Motor neuron (in vitro differentiated cells): ENCODE data around the gene STAG1. TPM values are rescaled to one million over a fixed set of nuclear protein-coding genes. Genes with fewer than 3 reads are reported as not detected.
"Not testable (repeated sequence)": the region's sequence is repeated elsewhere in the genome, so short reads cannot be mapped to it uniquely, and the experiment has no call there.

Source experiments
- ATAC-seq, 8 experiments: fragments of 200-7000 bp; cut with Tn5 transposase; replicated peaks in 6 of 8; 2 replicates each; pipeline ENCODE4 v1.8.0; 2021; ENCODE audit warnings: mild to moderate bottlenecking in 8 of 8, moderate library complexity in 8 of 8
- H3K27ac ChIP-seq, 2 donors: fragments of 250-450 bp; sonication (Bioruptor Pico); 2 replicates each; pipeline ENCODE4 v1.9.0; 2021; ENCODE audit warnings: antibody characterized with exemption in 2 of 2, mild to moderate bottlenecking in 2 of 2, moderate library complexity in 1 of 2
- H3K4me1 ChIP-seq, 2 donors: fragments of 250-450 bp; sonication (Bioruptor Pico); replicated peaks in 1 of 2; 2 replicates each; pipeline ENCODE4 v1.6.1; 2021; ENCODE audit warnings: antibody characterized with exemption in 2 of 2, mild to moderate bottlenecking in 2 of 2, moderate library complexity in 1 of 2
- H3K4me3 ChIP-seq, 5 donors: fragments of 250-450 bp; sonication (Bioruptor Pico); 2 replicates each; pipeline ENCODE4 v1.9.0; 2021; ENCODE audit warnings: antibody characterized with exemption in 5 of 5, mild to moderate bottlenecking in 5 of 5, moderate library complexity in 4 of 5
- WGBS, 10 experiments: fragments of 450-650 bp; shearing (Covaris generic); methylation state at CpG; one replicate each; pipeline ENCODE4 v1.0.0; 2022; 5-methylcytosine and 5-hydroxymethylcytosine counted together
- in situ Hi-C, 9 experiments: fragments of 400-800 bp; cut with MboI; loops; one replicate each; pipeline ENCODE4 v1.15.0; 2021; ENCODE audit warnings: low sequenced_read_pairs in 9 of 9, low pct_unique_long_range_greater_than_20kb in 2 of 9; ENCODE audit not compliant: unreplicated experiment in 9 of 9
- total RNA-seq, 8 experiments: library from RNA; unstranded; fragments of 300-600 nt; gene quantifications; 2 replicates each; pipeline versions ENCODE4 v1.2.3 to v1.2.4, GENCODE V29; 2022

The STAG1 gene
- total RNA-seq, 8 experiments from 2014 or later: 19.1 to 36.9 (median 29.4) TPM

- Histone ChIP-seq H3K27ac (no peak overlapping the region), H3K4me1 (peaks cover 11 to 13% of the 10 kb centered on the region in 2 donors), H3K4me3 (no peak overlapping the region)
- no peak for ATAC-seq
- in situ Hi-C loops: no loop called here
These were observed 98.5 kb downstream of the STAG1 start for GRCh38 chr3:136653628-136654027.

DNA sequence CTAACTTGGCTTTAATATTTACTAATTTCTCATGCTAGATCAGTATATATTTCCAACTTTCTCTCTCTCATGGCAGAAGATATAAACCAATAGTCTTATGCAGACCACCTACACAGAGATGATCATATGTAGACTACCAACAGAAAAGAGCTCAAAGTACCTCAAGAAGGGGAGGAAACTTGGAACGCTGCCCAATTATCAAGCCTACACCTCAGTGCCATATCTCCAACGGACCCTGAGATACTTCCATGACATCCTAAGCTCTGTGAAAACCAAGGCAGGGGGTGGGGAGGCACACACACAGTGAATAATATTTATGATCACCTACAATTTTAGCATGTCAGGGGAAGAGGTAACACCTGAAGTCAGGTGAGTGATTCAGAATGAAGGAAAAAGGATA lies 100.6 kb downstream of the STAG1 start:
- no peak for ATAC-seq
- H3K4me3 ChIP-seq: no peak overlapping the region
- no peak overlapping the region for H3K27ac ChIP-seq
- H3K4me1 ChIP-seq: peaks cover 0 to 3% of the 10 kb centered on the region in 2 donors
- in situ Hi-C loops: no loop called here
- 71 to 100% (median 94%) methylated on average over 1 to 2 of the region's 2 CpGs; no CpG with 5 or more reads in 3 of the 10 experiments for WGBS, 10 experiments

DNA sequence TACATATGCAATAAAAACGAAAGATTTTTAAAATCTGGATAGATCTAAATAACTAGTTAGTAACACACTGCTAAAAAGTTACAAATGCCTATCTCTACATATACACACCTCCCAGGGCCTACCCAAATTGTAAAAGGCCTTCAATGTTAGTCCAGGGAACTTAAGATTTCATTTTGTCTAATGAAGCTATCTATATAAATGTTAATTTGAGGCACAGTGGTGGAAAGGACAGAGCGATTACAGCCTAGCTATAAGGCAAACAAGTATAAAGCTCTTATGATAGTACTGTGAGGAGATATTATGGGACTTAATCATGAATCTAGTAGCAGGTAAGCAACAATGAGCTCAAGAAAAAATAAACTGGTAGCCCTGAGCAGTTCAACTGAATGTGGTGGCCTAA lies 101.7 kb downstream of the STAG1 start:
- WGBS, 10 experiments: 50 to 100% (median 90%) methylated on average over 1 to 2 of the region's 2 CpGs; no CpG with 5 or more reads in 1 of the 10 experiments
- Histone ChIP-seq H3K27ac (no peak overlapping the region), H3K4me1 (no peaks in the 10 kb centered on the region), H3K4me3 (no peak overlapping the region)
- in situ Hi-C loops: no loop called here
- ATAC-seq: no peak

DNA sequence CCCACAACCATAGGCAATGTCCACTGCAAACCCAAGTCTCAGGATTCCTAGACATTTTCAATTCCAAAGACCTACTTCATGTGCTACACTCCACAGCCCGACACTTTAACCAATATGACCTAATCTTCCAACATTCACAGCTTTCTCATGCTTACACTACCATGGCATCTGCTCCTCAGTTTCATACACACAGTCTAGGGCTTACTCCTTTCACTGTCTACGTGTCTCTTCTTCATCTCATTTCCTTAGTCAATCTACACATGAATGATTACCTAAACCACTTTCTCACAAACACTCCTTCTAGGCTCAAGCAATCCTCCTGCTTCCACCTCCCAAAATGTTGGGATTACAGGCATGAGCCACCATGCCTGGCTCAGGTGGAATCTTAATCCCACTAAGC lies 106.3 kb downstream of the STAG1 start:
- Histone ChIP-seq H3K4me3 (no peak overlapping the region), H3K27ac (no peak overlapping the region), H3K4me1 (peaks cover 0 to 11% of the 10 kb centered on the region in 2 donors)
- in situ Hi-C loops: no loop called here
- WGBS, 10 experiments: 73 to 100% (median 92%) methylated on average over 1 to 2 of the region's 2 CpGs; no CpG with 5 or more reads in 2 of the 10 experiments
- ATAC-seq: no peak

GRCh38 chr3:136644212-136644611 lies 108.0 kb downstream of the STAG1 start:
- Histone ChIP-seq H3K27ac (no peak overlapping the region), H3K4me3 (no peak overlapping the region), H3K4me1 (peaks cover 0 to 11% of the 10 kb centered on the region in 2 donors)
- in situ Hi-C loops: no loop called here
- ATAC-seq: peak in 2 of 8 experiments; percentile 53 to 76
- WGBS, 10 experiments: 50 to 100% (median 83%) methylated on average over 1 of the region's 1 CpG; no CpG with 5 or more reads in 1 of the 10 experiments

- H3K27ac ChIP-seq, ATAC-seq, in situ Hi-C loops, H3K4me3 ChIP-seq: not testable (repeated sequence)
- 93 to 100% (median 100%) methylated on average over 1 to 2 of the region's 2 CpGs; no CpG with 5 or more reads in 6 of the 10 experiments for WGBS, 10 experiments
- peaks cover 0 to 11% of the 10 kb centered on the region in 2 donors for H3K4me1 ChIP-seq
These were observed 108.8 kb downstream of the STAG1 start for GRCh38 chr3:136643380-136643779.

DNA sequence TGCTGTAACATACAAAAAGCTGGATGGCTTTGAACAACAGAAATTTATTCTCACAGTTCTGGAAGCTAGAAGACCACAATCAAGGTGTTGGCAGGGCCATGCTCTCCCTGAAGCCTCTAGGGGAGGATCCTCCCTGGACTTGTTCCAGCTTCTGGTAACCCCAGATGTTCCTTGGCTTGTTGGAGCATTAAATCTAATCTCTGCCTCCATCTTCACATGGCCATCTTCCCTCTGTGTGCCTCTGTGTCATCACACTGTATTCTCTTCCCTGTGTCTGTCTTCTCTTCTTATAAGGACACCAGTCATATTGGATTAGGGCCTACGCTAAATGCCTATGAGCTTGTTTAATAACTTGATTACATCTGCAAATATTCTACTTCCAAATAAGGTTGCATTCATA lies 109.5 kb downstream of the STAG1 start:
- WGBS, 10 experiments: 86 to 100% (median 100%) methylated on average over 1 of the region's 1 CpG; no CpG with 5 or more reads in 2 of the 10 experiments
- Histone ChIP-seq H3K4me3 (no peak overlapping the region), H3K4me1 (peaks cover 0 to 11% of the 10 kb centered on the region in 2 donors), H3K27ac (no peak overlapping the region)
- in situ Hi-C loops: no loop called here
- ATAC-seq: peak in 1 of 8 experiments; percentile 44

- in situ Hi-C loops: no loop called here
- H3K4me1 ChIP-seq: peaks cover 0 to 3% of the 10 kb centered on the region in 2 donors
- H3K4me3 ChIP-seq: no peak overlapping the region
- no peak for ATAC-seq
- 86 to 100% (median 100%) methylated on average over 1 of the region's 1 CpG; no CpG with 5 or more reads in 5 of the 10 experiments for WGBS, 10 experiments
- H3K27ac ChIP-seq: no peak overlapping the region
These were observed 113.1 kb downstream of the STAG1 start for GRCh38 chr3:136639069-136639468.

GRCh38 chr3:136637176-136637575 lies 115.0 kb downstream of the STAG1 start:
- no peak overlapping the region for H3K27ac ChIP-seq
- whole genome bisulfite sequencing, 10 experiments: 0 to 100% (median 73%) methylated on average over 1 to 2 of the region's 2 CpGs
- in situ Hi-C loops: no loop called here
- no peak overlapping the region for H3K4me3 ChIP-seq
- ATAC-seq: no peak
- peaks cover 0 to 8% of the 10 kb centered on the region in 2 donors for H3K4me1 ChIP-seq

DNA sequence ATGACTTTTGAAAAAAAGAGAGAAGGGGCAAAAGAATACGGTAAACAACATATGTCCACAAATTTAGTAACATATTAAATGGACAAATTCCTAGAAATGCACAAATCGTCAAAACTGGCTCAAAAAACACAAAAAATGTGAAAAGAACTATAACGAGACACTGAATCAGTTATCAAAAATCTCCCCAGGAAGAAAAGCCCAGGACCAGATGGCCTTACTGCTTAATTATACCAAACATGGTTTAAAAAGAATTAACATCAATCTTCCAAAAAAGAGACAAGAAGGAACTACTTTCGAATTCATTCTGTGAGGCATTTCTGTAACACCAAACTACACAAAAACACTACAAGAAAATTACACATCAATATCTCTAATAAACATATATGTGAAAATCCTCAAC lies 117.4 kb downstream of the STAG1 start:
- in situ Hi-C loops: no loop called here
- H3K4me1 ChIP-seq: peaks cover 0 to 8% of the 10 kb centered on the region in 2 donors
- no peak for ATAC-seq
- H3K4me3 ChIP-seq: no peak overlapping the region
- H3K27ac ChIP-seq: no peak overlapping the region
- WGBS, 10 experiments: 66 to 100% (median 88%) methylated on average over 3 to 4 of the region's 4 CpGs; no CpG with 5 or more reads in 1 of the 10 experiments

DNA sequence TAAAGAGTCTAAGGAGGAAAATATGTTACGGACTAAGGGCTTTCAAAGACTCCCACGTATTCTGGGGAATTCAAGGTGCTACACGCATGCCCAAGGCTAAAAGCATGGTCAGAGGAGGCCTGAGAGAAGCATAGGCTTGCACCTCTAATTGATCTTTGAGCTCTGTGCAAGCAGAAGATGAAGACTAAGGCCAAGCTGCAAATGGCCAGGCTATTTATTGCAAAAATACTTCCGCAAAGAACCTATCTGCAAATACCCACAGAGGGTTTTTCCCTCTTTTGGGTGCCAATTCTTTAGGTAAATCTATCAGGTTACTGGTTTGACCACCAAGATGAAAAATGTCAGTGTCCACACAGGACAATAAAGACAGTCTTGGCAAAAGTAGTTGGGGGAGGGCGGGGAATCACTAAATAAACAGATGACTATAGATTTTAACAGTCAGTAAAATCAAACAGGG lies 119.5 kb downstream of the STAG1 start:
- ATAC-seq: no peak
- Histone ChIP-seq H3K4me1 (peaks cover 0 to 8% of the 10 kb centered on the region in 2 donors), H3K27ac (no peak overlapping the region), H3K4me3 (no peak overlapping the region)
- 94 to 100% (median 97%) methylated on average over 1 to 5 of the region's 5 CpGs; no CpG with 5 or more reads in 2 of the 10 experiments for WGBS, 10 experiments
- in situ Hi-C loops: no loop called here

GRCh38 chr3:136631424-136631823 lies 120.8 kb downstream of the STAG1 start:
- no peak for ATAC-seq
- in situ Hi-C loops: no loop called here
- Histone ChIP-seq H3K27ac (no peak overlapping the region), H3K4me1 (peaks cover 0 to 8% of the 10 kb centered on the region in 2 donors), H3K4me3 (no peak overlapping the region)
- WGBS, 10 experiments: 75 to 100% (median 98%) methylated on average over 1 to 5 of the region's 5 CpGs

- Histone ChIP-seq H3K27ac (no peak overlapping the region), H3K4me3 (no peak overlapping the region), H3K4me1 (peaks cover 0 to 8% of the 10 kb centered on the region in 2 donors)
- in situ Hi-C loops: no loop called here
- ATAC-seq: no peak
- WGBS, 10 experiments: 17 to 100% (median 67%) methylated on average over 1 of the region's 1 CpG; no CpG with 5 or more reads in 2 of the 10 experiments
These were observed 121.3 kb downstream of the STAG1 start for GRCh38 chr3:136630915-136631314.

GRCh38 chr3:136626493-136626892 lies 125.7 kb downstream of the STAG1 start:
- Histone ChIP-seq H3K4me1 (no peaks in the 10 kb centered on the region), H3K27ac (no peak overlapping the region), H3K4me3 (no peak overlapping the region)
- WGBS, 10 experiments: 66 to 100% (median 86%) methylated on average over 1 to 3 of the region's 3 CpGs
- in situ Hi-C loops: no loop called here
- ATAC-seq: peak in 3 of 8 experiments; percentile 75 to 94 (median 90)
